Muscle of arm (tissue), 14 donors: ENCODE data around the gene TLR4. TPM values are rescaled to one million over a fixed set of nuclear protein-coding genes. Genes with fewer than 3 reads are reported as not detected.

Experiments used
- DNase-seq: peaks from one replicate; pipeline ENCODE4 v3.0.0-alpha.2; 2013
- long read RNA-seq, 11 donors: transcript quantifications; one replicate each; lab custom pipeline, GENCODE V29; 2026
- polyA plus RNA-seq, 12 donors: library from polyadenylated mRNA; unstranded; fragments of 120-200 nt; gene quantifications; one replicate each; pipeline ENCODE4 v1.2.1, GENCODE V29; 2013; ENCODE audit not compliant: insufficient read length in 12 of 12

Gene TLR4
- 10 to 100 TPM in 1 of 12 donors, 1 to 10 TPM in 10, not detected in 1; 5.1 to 10.1 (median 7.5) TPM for polyA plus RNA-seq
- long read RNA-seq, donor 1, full-length matches to known transcripts: 2 of 2 reads
- long read RNA-seq, donor 1, partial matches to known transcripts: 0 of 2 reads
- long read RNA-seq, donor 1, other reads (novel, unspliced or antisense): 0 of 2 reads
- long read RNA-seq, donor 2, full-length matches to known transcripts: 1 of 1 reads
- long read RNA-seq, donor 2, partial matches to known transcripts: 0 of 1 reads
- long read RNA-seq, donor 2, other reads (novel, unspliced or antisense): 0 of 1 reads
- long read RNA-seq, donor 3, full-length matches to known transcripts: 1 of 1 reads
- long read RNA-seq, donor 3, partial matches to known transcripts: 0 of 1 reads
- long read RNA-seq, donor 3, other reads (novel, unspliced or antisense): 0 of 1 reads
- long read RNA-seq, donor 4, full-length matches to known transcripts: 1 of 1 reads
- long read RNA-seq, donor 4, partial matches to known transcripts: 0 of 1 reads
- long read RNA-seq, donor 4, other reads (novel, unspliced or antisense): 0 of 1 reads
- long read RNA-seq, donor 5: 0 reads
- long read RNA-seq, donor 6, full-length matches to known transcripts: 2 of 2 reads
- long read RNA-seq, donor 6, partial matches to known transcripts: 0 of 2 reads
- long read RNA-seq, donor 6, other reads (novel, unspliced or antisense): 0 of 2 reads
- long read RNA-seq, donor 7: 0 reads
- long read RNA-seq, donor 8: 0 reads
- long read RNA-seq, donor 9: 0 reads
- long read RNA-seq, donor 10: 0 reads
- long read RNA-seq, donor 11, full-length matches to known transcripts: 3 of 3 reads
- long read RNA-seq, donor 11, partial matches to known transcripts: 0 of 3 reads
- long read RNA-seq, donor 11, other reads (novel, unspliced or antisense): 0 of 3 reads

GRCh38 chr9:117704024-117704575 is at the start of gene TLR4:
TLR4 (plus strand) TSS chr9:117704403; CDS start chr9:117704473, 70 bp downstream.
- peak; percentile 48 for DNase-seq

GRCh38 chr9:117656002-117656401 is 48.2 kb upstream of the TLR4 start:
- DNase-seq: no peak

DNA sequence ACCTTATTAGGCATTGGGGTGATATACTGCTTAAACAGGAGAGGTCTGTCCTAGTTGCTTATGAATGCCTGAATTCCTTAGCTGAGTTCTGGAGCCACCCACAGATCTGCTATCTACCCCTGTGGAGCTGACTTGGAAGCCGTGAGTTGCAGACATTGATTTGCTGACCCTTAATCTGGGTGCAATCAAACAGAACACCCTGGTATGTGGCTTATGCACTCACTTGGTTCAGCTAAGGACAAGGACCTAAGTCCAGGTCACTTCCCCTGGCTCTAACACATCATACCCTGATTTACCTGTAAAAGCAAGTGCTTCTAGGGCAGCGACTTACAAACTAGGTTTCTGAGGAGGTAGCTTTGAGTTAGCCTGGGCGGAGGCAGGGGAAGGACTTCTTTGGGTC is 41.6 kb upstream of the TLR4 start:
- DNase-seq: no peak

GRCh38 chr9:117664419-117664818 is 39.8 kb upstream of the TLR4 start:
- no peak for DNase-seq

GRCh38 chr9:117665601-117666385 is 38.4 kb upstream of the TLR4 start:
- no peak for DNase-seq

GRCh38 chr9:117671468-117671867 is 32.7 kb upstream of the TLR4 start:
- DNase-seq: no peak

GRCh38 chr9:117672369-117672768 is 31.8 kb upstream of the TLR4 start:
- no peak for DNase-seq

- peak; percentile 10 for DNase-seq
Measured at GRCh38 chr9:117677572-117677971, 26.6 kb upstream of the TLR4 start.

DNA sequence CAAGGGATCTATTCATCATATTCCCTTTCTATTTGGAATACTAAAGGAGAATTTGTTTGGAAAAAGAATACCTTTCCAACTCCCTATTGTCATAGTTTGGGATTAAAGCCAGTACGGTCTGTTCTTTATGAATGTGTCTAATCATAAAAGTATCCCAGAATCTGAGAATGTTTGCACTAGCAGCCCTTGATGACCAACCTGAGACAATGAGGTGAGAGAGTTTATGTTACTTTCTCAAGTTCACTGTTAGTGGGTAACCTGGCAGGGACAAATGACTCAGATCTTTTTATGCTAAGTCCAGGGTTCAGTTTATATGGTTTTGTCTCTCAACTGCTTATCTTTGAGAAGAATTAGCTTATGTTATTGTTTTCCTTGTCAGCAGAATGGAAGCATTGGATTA is 25.3 kb upstream of the TLR4 start:
- no peak for DNase-seq

- DNase-seq: no peak
Measured at GRCh38 chr9:117679416-117679815, 24.8 kb upstream of the TLR4 start.

- DNase-seq: no peak
Measured at GRCh38 chr9:117681888-117682287, 22.3 kb upstream of the TLR4 start.

GRCh38 chr9:117682955-117683710 is 21.1 kb upstream of the TLR4 start:
- no peak for DNase-seq

GRCh38 chr9:117687532-117687931 is 16.7 kb upstream of the TLR4 start:
- DNase-seq: no peak

GRCh38 chr9:117691367-117691766 is 12.8 kb upstream of the TLR4 start:
- no peak for DNase-seq

- DNase-seq: no peak
Measured at GRCh38 chr9:117696154-117696553, 8.0 kb upstream of the TLR4 start.

DNA sequence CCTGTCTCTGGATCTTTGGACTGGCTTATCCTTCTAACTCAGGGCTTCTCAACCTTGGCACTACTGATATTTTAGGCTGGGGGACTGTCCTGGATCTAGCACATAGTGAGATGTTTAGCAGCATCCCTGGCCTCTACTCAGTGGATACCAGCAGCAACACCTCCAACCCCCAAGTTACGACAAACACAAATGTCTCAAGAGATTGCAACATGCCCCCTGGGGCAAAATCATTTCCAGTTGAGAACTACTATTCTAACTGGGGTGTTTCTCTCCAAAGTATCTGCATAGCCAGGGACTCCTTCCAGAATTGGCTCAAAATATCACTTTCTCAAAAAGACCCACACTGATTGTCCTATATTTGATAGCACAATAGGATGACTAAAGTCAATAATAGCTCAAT is 7.2 kb upstream of the TLR4 start:
- DNase-seq: no peak

- DNase-seq: no peak
Measured at GRCh38 chr9:117703537-117703936, 666 bp upstream of the TLR4 start.

GRCh38 chr9:117704597-117704996 is 394 bp downstream of the TLR4 start:
- no peak for DNase-seq

GRCh38 chr9:117705386-117705785 is 1.2 kb downstream of the TLR4 start:
- DNase-seq: no peak

GRCh38 chr9:117706421-117707116 is 2.4 kb downstream of the TLR4 start:
- DNase-seq: no peak
